GM04503 (cell line): Measurements from ENCODE around the gene SDR39U1.

Source experiments
- DNase-seq: peaks from one replicate; pipeline ENCODE4 v3.0.0-alpha.2; 2012; ENCODE audit warnings: low read depth

SDR39U1 gene

DNA sequence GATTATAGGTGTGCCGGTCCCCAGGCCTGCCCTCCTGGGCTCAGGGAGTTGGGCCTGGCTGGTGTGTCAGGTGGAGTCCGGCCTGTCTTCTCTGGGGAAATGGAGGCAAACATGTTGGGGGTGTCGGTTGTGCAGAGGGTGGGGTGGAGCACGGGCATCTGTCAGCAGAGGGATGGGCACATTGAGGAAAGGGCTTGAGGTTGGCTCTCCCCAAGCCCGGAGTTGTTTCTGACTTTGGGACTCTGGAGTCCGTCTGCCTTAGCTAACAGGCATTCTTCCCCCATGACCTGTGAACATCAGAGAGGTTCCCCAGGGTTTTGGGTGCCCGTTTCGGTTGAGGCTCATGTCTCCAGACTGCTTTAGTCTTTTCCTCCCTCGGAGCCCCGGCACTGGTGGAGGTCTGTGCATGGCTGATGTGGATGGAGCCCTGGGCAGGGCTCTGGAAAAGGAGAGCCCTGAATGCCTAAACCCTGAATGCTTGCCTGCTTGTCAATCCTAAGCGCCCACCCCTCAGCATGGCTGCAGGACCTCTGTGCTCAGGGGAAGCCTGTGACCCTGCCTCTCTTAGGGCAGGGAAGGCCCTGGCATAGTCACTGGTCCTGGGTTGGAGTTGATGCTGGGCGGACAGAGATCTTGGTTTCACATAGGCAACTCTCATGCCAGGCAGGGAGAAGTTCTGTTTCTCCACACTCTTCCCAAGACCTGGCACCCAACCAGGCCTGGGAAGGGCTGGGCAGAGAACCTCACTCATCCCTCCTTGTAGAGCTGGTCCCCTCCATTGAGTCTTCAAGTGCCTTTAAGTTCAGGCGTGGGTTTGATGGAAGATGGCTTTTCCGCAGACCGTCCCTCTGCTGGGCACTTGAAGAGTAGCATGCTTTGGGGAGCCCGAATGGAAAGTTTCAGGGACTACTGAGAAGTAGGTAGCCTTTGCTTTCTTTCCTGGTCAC is 30.9 kb downstream of the SDR39U1 start:
- DNase-seq = no peak

DNA sequence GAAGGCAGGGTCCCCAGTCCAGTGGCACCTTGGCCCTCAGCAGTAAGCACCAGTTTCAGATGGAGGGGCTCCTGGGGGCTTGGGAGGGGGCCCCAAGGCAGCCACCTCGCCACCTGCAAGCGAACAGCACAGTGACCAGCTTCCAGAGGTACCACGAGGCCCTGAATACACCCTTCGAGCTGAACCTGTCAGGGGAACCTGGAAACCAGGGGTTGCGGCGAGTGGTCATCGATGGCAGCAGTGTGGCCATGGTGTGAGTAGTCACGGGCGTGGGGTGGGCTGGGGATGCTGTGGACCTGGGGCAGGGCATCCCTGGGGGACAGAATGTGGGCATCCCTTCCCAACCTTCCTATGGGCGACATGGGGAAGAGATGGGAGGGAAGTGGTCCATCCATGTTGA is 32.6 kb downstream of the SDR39U1 start:
- DNase-seq = no peak

DNA sequence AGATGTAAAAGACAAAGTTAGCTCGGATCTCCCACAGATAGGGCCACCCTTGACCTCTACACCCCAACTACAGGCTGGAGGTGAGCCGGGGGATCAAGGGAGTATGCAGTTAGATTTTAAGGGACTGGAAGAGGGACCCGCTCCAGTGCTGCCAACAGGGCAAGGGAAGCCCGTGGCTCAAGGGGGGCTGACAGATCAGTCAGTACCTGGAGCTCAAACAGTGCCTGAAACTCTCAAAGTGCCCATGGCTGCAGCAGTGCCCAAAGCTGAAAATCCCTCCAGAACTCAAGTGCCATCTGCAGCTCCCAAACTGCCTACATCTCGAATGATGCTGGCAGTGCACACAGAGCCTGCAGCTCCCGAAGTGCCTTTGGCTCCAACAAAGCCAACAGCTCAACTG is 33.4 kb downstream of the SDR39U1 start:
- DNase-seq = no peak

DNA sequence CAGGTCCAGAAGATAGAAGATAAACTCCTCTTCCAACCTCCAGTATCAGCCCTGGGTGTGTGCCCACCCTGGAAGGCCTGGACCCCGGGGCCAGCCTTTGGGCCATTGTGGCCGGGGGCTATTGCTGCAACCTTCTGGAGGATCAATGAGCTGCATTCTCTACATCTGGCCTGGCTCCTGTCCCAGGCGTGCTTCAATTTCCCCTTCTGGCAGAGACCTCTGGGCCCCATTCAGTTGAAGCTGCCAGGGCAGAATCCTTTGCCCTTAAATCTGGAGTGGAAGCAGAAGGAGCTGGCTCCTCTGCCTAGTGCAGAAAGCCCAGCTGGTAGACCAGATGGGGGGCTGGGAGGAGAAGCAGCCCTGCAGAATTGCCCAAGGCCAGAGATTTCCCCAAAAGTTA is 33.8 kb downstream of the SDR39U1 start:
- DNase-seq = no peak

DNA sequence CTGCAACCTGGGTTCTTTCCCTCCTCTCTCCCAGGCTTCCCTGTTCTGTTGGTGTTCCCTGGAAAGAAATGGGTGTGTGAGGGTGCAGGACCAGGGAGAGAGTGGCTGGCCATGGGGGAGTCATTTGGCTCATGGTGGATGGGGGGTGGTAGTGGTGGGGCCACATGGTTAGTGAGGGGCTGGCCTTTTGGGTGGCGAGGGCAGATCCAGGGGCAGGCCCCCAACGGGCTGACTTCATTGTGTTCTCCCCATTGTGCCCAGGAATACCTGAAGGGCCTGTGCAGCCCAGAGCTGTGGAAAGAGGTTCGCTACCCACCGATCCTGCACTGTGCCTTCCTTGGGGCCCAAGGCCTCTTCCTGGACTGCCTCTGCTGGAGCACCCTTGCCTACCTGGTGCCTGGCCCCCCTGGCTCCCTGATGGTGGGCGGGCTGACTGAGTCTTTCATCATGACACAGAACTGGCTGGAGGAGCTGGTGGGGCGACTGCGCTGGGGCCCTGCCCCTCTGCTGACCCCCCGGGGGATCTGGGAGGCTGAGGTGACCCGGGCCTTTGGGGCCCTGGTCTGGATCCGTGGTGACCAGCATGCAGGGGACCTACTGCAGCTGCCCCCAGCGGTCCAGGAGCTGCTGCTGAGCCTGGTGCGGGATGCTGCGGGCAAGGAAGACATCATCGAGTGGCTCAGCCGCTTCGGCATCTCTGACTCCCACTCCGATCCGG is 34.8 kb downstream of the SDR39U1 start:
- DNase-seq = no peak

DNA sequence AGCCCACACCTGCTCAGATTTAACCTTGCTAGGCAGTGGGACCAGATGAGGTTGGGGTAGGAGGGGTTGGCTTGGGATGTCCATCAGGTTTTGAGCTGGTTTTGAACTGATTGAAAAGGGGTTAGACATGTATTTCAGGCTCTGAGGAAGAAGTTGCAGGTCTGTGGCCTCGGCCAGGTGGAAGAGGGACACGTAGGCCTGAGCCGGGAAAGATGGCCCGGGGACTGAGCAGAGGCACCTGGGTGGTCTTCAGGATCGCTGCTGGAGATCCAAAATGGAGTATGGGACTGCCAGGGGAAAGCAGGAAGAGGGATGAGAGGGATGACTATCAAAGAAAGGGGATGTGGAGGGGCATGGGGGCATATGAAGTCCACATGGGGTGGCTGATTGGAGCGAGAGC is 36.2 kb downstream of the SDR39U1 start:
- DNase-seq = no peak

DNA sequence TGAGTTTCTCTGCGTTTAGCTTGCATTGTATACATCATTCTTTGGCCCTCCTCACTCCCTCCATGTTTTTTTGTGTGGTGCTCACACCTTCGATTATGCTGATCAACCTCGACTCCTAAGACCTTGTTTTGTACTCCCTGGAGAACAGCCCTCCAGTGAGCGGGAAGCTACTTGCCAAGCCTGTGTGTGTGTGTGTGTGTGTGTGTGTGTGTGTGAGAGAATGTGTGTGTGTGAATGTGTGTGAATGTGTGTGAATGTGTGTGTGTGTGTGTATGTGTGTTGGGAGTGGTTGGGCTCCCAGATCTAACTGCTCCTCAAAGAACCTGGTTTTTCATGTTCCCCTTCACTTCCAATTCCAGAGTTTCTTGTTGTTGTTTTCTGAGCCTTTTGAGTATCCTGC is 37.8 kb downstream of the SDR39U1 start:
- no peak for DNase-seq

DNA sequence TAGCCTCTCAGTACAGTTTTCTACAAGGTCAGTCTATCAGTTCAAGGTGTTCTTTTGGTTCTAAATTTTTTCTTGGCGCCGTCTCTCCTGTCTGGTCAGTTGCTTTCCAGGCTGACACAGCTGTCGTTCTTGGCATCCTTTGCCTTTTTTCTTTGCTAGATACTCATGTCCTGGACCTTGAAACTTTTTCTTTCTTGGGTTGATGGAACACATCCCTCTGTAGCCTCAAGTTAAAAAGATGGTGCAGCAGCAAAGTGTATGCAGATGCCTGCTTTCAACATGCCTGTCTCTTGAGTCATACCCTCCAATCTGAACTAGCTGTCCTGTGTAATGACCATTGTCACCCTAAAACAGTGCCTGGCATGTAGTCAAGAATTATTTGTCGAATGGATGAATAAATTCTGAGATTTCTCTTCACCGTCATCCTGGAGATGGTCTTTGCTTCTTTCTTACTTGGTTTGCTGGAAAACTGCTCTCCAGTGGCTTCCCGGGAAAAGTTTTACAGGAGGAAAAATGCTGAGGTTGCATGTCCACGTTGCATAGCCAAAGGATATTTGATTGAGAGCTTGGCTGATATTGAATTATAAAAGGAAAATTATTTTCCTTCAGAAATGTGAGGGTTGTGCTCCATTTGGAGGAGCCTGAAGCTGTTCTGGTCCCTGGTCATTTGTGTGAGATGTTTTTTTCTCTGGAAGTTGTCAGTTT is 39.1 kb downstream of the SDR39U1 start:
- no peak for DNase-seq

DNA sequence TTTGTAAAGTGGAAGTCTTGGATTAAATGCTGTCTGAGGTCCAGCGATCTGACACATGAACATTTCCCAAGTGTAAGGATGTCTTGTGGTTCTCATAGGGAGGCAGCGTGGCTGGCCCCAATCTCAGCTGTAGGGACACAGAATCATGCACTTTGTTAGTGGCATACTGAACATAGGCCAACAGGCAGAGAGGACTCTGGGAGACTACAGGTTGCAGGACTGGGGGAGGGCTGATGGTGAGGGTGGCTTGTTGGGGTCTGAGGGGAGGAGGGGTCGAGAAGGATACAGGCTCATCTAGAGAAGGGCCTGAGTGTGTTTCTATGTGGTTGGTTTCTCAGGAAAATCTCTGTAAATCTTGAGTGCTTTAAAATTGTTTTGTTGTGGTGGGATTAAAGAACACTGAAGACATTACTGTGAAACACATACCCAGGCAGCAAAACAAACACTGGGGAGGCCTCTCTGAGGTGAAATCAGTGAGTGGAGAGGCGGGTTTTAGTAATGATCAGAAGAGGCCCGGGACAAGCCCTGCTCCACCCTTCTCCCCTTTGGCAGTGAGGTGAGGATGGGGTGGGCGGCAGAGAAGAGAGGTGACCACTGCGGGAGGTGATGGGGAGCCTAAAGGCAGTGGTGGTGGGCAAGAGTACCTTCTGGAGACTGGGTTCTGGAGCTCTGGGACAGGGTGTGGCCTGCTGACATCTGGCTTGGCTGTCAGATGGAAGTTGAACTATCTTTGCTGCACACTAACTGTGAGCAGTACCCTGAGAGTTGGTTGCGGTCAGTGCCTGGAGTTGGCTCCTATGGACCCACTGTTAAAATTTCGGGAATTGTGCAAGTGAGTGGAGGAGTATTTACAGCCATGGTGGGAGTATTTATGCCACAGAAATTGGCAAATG is 40.5 kb downstream of the SDR39U1 start:
- DNase-seq = no peak

DNA sequence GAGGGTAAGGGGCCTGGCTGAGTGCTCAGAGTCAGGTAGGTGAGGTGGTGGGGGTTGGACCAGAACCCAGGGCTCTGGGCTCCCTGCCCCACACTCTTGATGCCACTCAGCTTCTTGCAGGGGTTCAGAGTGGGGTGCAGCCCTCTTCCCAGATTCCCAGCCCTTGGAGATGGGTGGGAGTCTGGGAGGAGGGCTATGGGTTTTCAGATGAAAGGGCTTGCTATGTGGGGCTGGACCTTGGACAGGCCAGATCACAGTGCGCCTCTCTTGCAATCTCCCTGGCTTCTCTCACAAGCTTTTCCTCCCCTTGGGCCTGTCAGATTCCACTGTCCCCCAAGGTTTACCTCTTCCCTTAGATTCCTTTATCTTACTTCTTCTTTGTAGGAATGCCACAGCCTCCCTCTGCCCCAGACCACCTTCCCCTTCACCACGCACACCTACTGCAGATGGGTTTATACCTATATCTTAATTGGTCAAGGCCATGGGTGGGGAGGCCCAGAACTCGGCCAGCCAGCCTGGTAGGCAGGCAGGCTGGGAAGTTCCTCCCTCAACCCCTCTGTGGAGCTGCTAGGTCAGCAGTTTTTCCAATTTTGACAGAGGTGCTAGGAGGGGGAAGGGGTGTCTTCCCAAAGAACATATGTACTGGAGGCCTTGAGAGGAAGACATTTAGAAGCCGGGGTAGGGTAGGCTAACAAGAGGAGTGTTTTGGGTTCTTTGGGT is 42.4 kb downstream of the SDR39U1 start:
- DNase-seq = no peak

DNA sequence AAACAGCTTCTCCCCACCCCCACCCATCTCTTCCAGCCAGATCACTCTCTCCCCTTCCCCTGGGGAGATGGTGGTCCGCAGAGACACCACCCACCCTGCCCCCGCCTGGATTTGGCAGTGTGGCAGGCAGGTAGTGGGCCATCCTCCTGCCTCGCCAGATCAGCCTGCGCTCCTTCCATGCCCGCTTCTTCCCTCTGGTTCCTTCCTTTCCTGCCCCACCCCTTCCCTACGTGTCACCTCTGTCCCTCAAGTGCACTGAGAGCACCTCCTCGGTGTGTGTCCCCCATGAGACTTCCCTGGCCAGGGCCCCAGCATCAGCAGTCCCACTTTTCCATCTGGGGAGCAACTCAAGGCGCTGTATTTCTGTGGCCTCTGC is 43.1 kb downstream of the SDR39U1 start:
- no peak for DNase-seq

DNA sequence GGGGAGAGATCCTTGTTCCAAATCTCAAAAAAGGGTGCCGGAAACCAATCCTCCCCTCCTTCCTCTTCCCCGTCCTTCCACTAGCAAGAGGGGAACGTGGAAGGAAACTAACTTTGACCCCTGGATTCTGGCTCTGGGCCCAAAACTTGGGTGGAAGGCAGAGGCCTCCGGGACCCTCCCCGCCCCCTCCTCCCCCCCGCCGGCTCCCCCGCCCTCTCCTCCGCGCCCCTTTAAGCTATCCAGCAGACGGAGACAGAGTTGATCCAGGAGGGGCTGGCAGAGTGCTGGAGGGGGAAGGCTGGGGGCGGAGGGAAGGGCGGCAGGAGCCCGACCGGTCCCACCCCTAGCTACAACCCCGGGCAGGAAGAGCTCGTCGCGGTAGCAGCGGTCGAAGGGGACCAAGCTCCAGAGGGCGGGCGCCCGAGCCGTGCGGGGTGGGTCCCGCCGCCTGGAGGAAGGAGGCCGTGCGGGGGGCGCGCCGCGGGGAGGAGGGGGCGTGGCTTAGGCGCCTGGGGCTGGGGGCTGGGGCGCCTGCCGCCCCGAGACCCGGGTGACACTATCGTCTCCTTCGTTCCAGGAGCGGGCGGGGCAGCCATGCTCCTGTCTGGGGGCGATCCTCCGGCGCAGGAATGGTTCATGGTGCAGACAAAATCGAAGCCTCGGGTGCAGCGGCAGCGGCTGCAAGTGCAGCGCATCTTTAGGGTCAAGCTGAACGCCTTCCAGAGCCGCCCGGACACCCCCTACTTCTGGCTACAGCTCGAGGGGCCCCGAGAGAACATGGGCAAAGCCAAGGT is 43.7 kb downstream of the SDR39U1 start, which contains the start of gene NYNRIN:
Gene NYNRIN, plus strand, starts transcription at position 351 of the 794 bp plus-strand sequence. Its CDS starts 244 bp downstream, at position 595.
- DNase-seq = no peak

DNA sequence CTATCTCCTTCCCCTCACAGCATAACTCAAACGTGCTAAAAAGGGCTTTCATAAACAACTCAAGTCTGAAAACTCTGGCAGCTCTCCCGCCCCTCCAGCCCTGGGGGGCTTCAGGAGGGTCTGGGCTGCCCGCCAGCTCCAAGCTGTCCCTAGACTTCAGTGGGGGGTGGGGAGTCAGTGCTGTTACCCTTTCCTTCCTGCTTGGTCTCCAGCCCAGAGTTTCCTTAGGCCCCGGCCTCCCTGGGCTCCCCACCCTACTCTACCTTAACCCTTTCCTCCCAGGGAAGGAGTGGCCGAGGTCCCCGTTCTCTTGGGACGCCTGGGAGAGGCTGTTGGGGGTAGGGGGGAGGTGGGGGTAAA is 44.3 kb downstream of the SDR39U1 start:
- no peak for DNase-seq

DNA sequence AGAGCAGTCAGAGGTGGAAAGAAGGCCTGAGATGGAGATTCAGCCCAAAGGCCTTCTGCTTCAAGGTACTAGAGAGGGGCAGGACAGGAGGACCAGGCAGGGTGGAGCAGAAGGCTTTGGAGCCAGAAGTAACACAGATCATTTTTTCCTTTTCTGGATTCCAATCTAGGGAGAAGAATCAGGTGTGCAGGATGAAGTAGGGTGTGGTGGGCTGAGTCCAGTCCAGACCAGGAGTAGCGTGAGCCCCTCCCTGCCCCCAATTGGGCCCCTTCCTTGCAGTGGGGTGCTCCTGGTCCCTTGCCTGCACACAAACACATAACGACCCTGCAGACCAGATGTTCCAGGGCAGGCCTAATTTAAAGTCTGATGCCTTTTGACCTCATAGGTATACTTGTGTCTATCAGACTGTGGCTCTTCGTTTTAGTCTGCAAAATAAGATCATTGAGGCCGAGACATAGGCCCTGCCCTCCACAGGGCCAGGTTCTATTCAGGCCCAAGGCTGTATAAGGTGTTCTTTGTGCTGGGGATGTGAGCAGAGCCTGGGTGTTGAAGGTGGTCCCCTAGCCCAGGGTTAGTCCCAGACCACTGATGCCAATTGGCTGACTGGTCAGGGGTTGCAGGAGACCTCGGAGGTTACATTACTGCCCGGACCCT is 44.8 kb downstream of the SDR39U1 start:
- no peak for DNase-seq

DNA sequence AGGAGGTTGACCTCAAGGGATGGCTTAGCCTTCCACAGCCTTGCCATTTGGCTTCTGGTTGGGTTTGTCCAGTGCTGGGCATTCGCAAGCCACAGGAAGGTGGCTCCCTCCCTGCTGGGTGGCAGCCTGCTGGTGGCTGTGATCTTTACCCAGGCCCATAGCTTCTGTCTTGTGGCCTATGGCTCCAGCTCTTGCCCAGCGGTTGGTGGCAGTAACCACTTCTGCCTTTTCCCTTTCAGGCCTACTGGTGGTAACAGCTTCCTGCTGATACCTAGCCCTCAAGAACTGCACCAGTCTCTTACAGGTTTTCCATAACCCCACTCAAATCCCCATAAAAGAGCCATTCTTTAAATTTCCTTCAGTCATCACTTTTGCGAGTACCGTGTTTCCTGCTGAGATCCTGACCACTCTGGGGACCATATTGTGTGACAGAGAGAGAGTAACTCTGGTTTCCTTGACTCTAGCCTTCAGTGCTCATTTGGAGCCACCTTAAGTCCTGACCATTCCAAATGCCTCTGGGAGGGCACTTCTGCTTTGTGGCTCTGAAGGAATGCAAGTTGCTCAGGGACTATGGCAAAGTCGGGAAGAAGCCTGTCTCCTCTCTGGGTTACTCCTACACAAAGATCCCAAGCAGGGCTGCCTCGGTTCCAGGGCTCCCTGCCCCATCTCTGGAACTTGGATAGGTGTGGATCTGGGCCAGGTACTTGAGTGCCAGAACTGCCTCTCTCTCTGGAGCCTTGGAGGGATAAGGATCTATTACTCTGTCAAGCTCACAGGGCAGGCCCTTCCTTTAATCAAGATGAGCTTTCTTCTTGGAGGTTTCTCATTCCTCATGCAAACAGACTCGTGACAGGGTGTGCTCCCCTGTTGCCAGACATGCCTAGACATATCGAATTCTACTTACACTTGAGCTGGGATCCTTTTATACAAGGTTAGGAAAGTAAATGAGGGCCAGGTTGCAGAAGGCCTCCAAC is 46.7 kb downstream of the SDR39U1 start:
- DNase-seq = no peak

DNA sequence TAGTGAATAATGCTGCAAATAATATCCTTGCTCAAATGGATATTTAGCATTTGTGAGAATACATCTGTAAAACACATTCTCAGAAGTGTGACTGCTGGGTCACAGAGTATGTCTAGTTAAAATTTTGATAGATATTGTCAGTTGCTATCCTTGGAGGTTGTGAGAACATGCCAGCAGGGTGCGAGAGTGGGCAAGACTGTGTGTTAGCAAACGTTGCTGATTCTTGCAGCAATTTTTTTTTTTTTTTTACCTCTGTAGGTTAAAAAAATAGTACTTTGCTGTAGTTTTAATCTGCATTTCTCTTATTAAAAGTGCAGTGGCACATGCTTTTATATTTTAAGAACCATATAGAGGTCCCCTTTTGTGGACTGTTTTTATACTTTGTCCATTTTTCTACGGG is 48.3 kb downstream of the SDR39U1 start:
- no peak for DNase-seq

DNA sequence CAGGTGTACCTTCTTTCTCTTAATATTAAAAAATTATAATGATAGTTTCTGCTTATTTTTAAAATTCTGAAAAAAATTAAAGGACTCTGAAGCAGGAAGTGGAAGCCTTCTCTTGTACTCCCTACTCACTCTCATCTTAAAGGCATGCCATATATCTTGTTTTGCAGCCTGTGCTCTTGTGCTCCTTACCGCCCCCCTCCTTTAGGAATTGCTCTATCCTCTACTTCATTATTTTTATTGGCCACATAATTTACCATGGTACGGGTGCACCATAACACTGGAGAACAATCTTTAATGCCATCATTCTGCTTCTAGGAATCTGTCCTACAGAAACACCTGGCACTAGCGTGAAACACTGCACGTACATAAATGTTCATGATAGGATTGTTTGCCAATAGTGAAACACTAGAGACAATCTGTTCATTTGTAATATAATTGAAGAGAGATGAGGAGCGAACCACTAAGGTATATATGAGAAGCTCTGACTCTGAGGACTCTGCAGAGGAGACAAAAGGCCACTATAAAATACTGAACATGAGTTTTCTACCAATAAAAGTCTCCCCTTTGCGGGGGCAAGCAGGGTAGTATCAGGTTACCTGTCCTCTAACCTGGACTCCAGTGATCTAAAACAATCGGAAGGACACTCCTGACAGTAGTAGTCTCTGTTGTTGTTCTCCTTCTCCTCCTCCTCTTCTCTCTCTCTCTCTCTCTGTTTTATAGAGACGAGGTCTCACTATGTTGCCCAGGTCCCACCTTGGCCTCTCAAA is 50.1 kb downstream of the SDR39U1 start:
- DNase-seq = no peak
